Measurements from ENCODE around the gene CNTNAP3.
"Not testable (repeated sequence)": the region's sequence is repeated elsewhere in the genome, so short reads cannot be mapped to it uniquely, and the experiment has no call there.

Gene CNTNAP3

DNA sequence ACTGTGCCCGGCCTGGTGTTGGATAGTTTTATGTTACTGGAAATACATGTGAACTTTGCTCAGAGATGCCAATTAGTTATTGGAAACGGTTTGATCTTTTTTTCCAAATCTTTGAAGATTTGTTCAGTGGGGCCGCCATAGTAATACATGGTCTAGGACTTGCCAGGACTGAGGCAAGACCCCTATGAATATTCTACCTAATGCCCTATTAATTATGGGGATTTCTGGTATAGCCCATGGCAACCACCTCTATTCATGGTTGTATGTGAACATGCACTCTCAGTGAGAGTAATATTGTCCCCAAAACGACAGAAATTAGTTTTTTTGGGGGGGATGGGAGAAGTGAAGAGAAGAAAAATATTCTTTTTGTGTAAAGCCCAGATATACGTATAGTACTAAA lies 220.3 kb downstream of the CNTNAP3 start:
- DNase-seq = not testable (repeated sequence)

DNA sequence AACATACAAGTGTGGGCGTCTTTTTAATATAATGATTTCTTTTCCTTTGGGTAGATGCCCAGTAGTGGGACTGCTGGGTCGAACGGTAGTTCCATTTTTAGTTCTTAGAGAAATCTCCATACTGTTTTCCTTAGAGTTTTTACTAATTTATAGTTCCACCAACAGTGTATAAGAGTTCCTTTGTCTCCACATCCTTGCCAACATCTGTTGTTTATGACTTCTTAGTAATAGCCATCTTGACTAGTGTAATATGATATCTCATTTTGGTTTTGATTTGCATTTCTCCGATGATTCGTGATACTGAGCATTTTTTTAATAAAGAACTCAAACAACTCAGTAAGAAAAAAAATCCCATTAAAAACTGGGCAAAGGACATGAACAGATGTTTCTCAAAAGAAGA lies 225.0 kb downstream of the CNTNAP3 start:
- DNase-seq = not testable (repeated sequence)

DNA sequence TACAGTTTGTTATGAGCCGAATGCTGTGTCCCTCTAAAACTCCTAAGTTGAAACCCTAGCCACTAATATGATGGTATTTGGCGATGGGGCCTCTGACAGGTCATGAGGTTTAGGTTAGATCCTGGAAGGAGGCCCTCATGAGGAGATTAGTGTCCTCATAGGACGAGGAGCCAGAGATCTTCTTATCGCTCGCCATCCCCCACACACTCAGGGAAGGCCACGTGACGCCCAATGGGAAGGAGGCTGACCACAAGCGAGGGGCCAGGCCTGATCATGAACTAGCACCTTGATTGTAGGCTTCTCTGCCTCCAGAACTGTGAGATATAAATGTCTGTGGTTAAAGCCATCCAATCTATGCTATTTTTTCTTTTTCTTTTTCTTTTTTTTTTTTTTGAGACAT lies 233.5 kb downstream of the CNTNAP3 start:
- not testable (repeated sequence) for DNase-seq

DNA sequence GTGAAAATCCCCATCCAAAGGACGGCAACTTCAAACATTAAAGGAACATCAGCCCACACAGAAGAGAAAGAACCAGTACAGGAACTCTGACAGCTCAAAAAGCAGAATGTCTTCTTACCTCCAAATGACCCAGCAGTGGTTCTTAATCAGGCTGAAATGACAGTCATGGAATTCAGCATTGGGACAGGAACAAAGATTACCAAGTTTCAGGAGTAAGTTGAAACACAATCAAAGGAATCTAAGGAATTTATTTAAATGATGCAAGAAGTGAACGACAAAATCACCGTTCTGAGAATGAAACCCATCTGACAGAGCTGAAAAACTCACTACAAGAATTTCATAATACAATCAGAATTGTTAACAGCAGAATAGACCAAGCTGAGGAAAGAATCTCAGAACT lies 241.1 kb downstream of the CNTNAP3 start:
- DNase-seq = not testable (repeated sequence)

DNA sequence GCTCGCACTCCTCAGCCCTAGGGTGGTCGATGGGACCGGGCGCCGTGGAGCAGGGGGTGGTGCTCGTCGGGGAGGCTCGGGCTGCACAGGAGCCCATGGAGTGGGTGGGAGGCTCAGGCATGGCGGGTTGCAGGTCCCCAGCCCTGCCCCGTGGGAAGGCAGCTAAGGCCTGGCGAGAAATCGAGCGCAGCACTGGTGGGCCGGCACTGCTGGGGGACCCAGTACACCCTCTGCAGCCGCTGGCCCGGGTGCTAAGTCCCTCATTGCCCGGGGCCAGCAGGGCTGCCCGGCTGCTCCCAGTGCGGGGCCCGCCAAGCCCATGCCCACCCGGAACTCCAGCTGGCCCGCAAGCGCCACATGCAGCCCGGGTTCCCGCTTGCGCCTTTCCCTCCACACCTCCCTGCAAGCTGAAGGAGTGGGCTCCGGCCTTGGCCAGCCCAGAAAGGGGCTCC lies 245.6 kb downstream of the CNTNAP3 start:
- not testable (repeated sequence) for DNase-seq

DNA sequence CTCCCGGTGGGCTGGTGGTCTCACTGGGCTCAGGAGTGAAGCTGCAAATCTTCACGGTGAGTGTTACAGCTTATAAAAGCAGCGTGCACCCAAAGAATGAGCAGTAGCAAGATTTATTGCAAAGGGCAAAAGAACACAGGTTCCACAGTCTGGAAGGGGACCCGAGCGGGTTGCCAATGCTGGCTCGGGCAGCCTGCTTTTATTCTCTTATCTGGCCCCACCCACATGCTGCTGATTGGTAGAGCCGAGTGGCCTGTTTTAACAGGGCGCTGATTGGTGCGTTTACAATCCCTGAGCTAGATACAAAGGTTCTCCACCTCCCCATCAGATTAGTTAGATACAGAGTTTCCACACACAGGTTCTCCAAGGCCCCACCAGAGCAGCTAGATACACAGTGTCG lies 246.2 kb downstream of the CNTNAP3 start:
- not testable (repeated sequence) for DNase-seq

DNA sequence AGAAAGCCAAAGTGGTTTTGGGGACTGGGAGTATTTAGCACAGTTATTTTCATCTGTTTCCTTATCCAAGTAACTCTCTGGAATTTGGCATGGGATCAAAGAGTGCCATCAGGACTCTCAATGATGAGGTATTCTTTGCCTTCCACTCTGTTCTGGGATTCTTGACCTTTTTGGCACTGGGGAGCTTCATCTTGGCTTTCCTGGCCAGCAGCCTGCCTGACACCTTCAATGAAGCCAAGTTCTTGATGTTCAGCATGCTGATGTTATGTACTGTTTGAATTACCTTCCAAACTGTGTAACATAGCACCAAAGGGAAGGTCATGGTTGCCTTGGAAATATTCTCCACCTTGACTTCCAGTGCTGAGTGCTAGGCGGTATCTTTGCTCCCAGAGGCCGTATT lies 248.8 kb downstream of the CNTNAP3 start:
- DNase-seq = not testable (repeated sequence)

DNA sequence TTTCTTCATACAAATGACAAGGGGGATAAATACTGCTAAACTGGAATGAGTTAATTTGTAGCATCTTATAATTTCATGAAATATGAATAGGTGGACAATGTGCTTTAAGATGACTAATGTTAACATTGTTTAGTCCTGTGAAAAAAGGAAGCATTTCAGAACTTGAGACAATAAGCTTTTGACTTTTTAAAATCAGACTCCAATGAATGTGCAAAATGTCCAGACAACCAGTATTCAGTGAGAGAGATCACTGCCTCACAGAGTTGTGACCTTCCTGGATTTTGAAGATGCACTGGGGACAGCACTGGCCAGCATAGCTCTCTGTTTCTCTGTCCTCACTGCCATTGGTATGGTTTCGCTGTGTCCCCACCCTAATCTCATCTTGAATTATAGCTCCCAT lies 249.7 kb downstream of the CNTNAP3 start:
- not testable (repeated sequence) for DNase-seq

DNA sequence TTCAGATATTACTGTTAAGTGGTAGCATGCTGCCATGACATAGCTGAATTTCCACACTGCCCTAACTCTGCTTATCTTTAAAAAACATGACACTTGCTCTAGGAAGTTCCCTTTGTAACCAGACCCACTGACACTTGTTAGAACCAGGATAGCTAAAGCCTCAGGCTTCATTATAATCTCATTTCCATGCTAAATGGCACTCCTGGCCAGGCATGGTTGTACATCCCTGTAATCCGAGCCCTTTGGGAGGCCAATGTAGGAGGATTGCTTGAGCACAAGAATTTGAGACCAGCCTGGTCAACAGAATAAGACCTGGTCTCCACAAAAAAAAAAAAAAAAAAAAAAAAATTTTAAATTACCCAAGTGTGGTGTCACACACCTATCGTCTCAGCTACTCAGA lies 254.1 kb downstream of the CNTNAP3 start:
- not testable (repeated sequence) for DNase-seq

DNA sequence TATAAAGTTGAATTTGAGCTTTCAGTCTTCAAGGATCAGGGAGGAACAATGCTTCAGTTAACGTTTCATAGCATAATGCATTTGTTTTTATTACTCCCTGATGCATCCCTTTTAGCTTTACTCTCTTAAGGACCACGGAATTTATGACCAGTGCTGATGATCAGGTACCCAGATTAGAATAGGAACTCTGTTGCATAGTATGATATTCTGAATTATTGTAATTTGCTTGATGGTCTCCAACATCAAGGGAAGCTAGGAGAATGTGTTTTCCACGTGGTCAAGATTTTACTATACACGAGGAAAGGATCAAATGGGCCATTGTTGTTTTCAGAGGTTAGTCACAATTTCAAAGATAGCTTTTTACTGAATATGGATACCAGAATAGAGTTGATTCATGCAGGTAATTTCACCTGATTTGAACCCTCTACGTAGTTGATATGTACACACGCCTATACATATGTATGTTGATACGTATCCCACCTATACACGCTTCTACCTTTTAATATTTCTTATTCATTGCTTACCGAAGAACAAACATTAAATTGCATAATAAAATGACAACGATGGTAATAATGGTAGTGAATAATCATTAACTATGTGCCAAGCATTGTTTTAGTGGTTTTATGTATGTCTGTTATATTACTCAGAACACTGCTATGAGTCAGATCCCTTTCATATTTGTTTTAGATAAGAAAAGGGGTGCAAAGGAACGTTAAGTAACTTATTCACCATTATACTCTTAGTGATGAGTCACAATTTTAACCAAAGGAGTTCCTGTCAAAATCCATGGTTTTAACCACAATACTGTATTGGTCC lies 257.6 kb downstream of the CNTNAP3 start:
- not testable (repeated sequence) for DNase-seq

DNA sequence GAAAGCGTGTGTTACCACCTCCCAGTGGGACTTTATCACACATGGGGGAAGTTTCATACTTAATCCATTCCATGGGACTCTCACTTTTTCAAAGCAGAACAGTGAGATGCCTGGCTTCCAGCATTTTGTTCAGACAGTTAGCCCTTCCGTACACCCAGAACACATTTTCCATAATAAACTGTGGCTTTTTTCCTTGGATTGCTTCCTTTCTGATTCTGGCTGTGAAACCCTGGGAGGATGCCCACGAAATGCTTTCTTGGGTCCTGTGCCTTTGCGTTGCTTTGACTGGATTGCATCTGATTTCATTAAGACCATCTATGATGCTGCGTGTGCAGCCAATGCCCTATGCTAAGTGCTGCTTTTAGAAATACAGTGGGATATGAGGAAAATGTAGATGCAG lies 259.1 kb downstream of the CNTNAP3 start:
- not testable (repeated sequence) for DNase-seq

DNA sequence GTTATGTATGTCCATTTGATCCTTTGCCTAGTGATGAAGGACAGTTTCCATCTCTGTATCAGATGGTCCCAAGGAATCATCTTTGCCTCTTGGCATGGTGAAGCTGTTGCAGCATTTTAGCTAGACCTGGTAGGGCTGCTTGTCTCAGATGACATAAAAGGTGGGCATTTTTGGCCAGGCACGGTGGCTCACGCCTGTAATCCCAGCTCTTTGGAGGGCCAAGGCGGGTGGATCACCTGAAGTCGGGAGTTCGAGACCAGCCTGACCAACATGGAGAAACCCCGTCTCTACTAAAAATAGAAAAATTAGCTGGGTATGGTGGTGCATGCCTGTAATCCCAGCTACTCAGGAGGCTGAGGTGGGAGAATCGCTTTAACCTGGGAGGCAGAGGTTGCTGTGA lies 259.8 kb downstream of the CNTNAP3 start:
- not testable (repeated sequence) for DNase-seq

DNA sequence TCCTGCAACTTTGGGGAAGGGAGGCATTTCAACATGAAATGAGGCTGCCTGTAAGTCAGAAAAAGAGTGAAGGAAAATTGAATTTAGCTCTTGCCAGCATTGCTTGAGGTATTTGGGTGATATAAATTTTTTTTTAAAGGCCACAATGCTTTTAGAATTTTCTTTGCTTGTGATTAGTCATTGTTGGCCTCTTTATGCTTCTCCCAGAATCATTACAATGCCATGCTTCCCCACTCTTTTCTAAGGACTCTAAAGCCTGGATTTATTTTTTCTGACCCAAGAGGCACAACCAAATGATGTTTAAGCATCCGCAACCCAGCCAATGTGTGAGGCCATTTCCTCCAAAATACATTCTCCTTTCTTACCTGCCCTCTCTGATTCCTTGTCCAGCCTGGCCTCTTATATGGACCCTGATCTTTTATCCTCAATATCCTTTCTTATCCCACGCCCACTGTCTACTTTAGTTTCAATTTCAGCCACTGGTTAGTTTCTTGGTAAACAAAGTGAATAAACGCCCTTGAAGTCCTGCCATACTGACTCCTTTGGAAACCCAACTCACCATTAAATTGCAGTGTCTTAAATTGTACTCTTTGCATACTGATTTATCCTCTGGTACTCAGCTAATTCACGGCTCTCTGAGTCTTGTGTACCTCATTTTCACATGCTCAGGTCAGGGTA lies 261.9 kb downstream of the CNTNAP3 start:
- DNase-seq = not testable (repeated sequence)

Data from NCI-H1436 treated with DMSO at 0.1 percent for 48 hours (cell line).